ENCODE results near the gene P2RY6.

GRCh38 chr11:73272680-73273038, 521 bp downstream of the P2RY6 start:
- no peak for TF ChIP-seq GATA3 (IDR thresholded peaks at IDR 0.05; ENCODE audit: low read depth, low read length)
- TF ChIP-seq GATA2 (IDR thresholded peaks at IDR 0.05; ENCODE audit: low read depth, low read length) = no peak

Measured in SH-SY5Y (cell line).